ENCODE measurements around the gene UTP14C. TPM values are rescaled to one million over a fixed set of nuclear protein-coding genes. Genes with fewer than 3 reads are reported as not detected.

UTP14C gene
- total and polyA plus RNA-seq, 2 of the 13 experiments (the other 11 are each of a cell fraction or from before 2014, with no cell fraction given): 8.8 to 12.2 TPM

DNA sequence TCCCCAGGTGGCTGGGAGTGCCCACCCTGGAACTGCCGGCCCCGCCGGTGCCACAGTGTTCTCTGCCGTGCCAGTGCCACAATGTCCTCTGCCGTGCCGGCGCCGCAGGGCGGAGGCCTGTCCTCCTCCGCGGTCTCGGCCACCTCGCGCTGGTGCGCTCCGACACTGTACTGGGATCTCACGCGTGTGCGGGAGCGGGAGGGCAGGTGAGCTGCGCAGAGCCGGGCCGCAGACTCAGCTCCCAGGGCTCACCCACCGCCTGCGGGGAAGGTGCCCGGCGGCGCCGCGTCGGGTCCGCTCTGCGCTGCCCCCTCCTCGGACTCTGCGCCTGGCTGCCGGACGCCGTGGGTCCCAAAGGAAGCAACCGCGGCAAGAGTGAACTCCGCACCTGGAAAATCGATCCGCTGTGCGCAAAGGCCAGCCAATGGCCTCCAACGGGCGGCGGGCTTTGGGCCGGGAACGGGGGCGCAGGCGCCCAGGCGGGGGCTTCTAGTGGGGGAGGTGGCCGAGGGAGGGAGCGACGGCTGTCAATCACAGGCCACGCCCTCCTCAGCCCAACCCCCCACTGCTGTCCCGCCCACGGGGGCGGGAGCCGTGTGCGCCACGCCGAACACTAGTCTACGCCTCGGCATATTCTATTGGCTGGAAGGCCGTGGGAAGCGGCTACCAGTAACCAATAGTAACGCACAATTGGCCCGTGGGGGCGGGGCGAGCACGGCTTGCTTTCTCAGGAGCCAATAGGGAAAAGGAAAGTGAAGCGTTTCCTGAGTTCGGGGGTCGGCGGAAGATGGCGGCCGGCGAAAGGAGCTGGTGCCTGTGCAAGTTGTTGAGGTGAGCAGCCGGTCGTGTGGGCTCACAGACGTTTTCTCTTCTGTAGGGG lies 12.6 kb upstream of the UTP14C start, which contains the start of gene ALG11 (continued):
- TF ChIP-seq ZNF646 (CRISPR knock-in tag; IDR thresholded peaks at IDR 0.05) (no peak; the same call in 1 of the 2 replicates), HNF1A (IDR thresholded peaks at IDR 0.05; ENCODE audit: low read depth) (no peak), HNF1A (CRISPR knock-in tag; IDR thresholded peaks at IDR 0.05; ENCODE audit: borderline replicate concordance) (peak; percentile 76), TFDP2 (CRISPR knock-in tag; IDR thresholded peaks at IDR 0.05) (peak; percentile 81), ZNF136 (CRISPR knock-in tag; IDR thresholded peaks at IDR 0.05; ENCODE audit: low read depth) (no peak; the same call in 1 of the 2 replicates), MAZ (IDR thresholded peaks at IDR 0.05; ENCODE audit: borderline replicate concordance, low read depth, low read length) (peak; percentile 98), MAZ (CRISPR knock-in tag; IDR thresholded peaks at IDR 0.05; ENCODE audit: low read depth) (peak; percentile 98), ZNF235 (CRISPR knock-in tag; IDR thresholded peaks at IDR 0.05; ENCODE audit: borderline replicate concordance) (no peak), ZNF674 (CRISPR knock-in tag; IDR thresholded peaks at IDR 0.05; ENCODE audit: low read depth) (0 out of 2 replicates have a peak, but pooled peaks have one; percentile 69), TCF12 (IDR thresholded peaks at IDR 0.05) (no peak), TCF12 (CRISPR knock-in tag; IDR thresholded peaks at IDR 0.05) (peak; percentile 55; the same call in 1 of the 2 replicates)
- TF ChIP-seq, protein P1, sequence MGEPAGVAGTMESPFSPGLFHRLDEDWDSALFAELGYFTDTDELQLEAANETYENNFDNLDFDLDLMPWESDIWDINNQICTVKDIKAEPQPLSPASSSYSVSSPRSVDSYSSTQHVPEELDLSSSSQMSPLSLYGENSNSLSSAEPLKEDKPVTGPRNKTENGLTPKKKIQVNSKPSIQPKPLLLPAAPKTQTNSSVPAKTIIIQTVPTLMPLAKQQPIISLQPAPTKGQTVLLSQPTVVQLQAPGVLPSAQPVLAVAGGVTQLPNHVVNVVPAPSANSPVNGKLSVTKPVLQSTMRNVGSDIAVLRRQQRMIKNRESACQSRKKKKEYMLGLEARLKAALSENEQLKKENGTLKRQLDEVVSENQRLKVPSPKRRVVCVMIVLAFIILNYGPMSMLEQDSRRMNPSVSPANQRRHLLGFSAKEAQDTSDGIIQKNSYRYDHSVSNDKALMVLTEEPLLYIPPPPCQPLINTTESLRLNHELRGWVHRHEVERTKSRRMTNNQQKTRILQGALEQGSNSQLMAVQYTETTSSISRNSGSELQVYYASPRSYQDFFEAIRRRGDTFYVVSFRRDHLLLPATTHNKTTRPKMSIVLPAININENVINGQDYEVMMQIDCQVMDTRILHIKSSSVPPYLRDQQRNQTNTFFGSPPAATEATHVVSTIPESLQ (CRISPR knock-in tag; conservative IDR thresholded peaks at IDR 0.05): no peak
- TF ChIP-seq, protein P2, sequence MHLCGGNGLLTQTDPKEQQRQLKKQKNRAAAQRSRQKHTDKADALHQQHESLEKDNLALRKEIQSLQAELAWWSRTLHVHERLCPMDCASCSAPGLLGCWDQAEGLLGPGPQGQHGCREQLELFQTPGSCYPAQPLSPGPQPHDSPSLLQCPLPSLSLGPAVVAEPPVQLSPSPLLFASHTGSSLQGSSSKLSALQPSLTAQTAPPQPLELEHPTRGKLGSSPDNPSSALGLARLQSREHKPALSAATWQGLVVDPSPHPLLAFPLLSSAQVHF (CRISPR knock-in tag; IDR thresholded peaks at IDR 0.05): no peak
